Posterior vena cava (tissue), 2 donors: ENCODE measurements around the gene HSPB1. TPM values are rescaled to one million over a fixed set of nuclear protein-coding genes. Genes with fewer than 3 reads are reported as not detected.
A peak's percentile ranks its signal among the peaks of the same experiment; 100 is the strongest.
"Not testable (repeated sequence)": the region's sequence is repeated elsewhere in the genome, so short reads cannot be mapped to it uniquely, and the experiment has no call there.

Experiments used
- DNase-seq: peaks from one replicate; pipeline ENCODE4 v3.0.0-alpha.2; 2020; ENCODE audit warnings: low spot score
- intact Hi-C, 2 donors: fragments of 100-400 bp; cut with DNase I; formaldehyde crosslinking; loops; one replicate each; pipeline versions ENCODE4 v1.14.1 to v1.14.2; 2022 to 2023
- long read RNA-seq, 2 donors: library from polyadenylated mRNA; unstranded; transcript quantifications; one replicate each; pipeline ENCODE4 v2.0.0, GENCODE V29; 2020 to 2021
- total RNA-seq, 2 donors: library from RNA; stranded (reverse); fragmentation: NEBNext Ultra II Directional; extraction: Animal tissue kit (Norgen Biotek cat#: 25700); gene quantifications; one replicate each; pipeline ENCODE4 v1.2.1, GENCODE V29; 2021
- donor health status: DM: yes; HTN: yes; CAD: no.
- donor health status: DM: yes; HTN: yes; CAD: no.

The HSPB1 gene
- 1,000 to 10,000 TPM; 2,473 to 2,747 TPM for total RNA-seq
- long read RNA-seq, donor 1, transcript HSPB1-203 (2 exons, 1,455 nt) = minor isoform, 285 of 934 reads
- long read RNA-seq, donor 1, transcript HSPB1-201 (3 exons, 909 nt) = major isoform, 636 of 934 reads
- long read RNA-seq, donor 1, partial matches to known transcripts = 4 of 934 reads
- long read RNA-seq, donor 1, other reads (novel, unspliced or antisense) = 9 of 934 reads
- long read RNA-seq, donor 2, transcript HSPB1-201 (3 exons, 909 nt) = major isoform, 1,985 of 2,117 reads
- long read RNA-seq, donor 2, transcript HSPB1-203 (2 exons, 1,455 nt) = minor isoform, 75 of 2,117 reads
- long read RNA-seq, donor 2, partial matches to known transcripts = 2 of 2,117 reads
- long read RNA-seq, donor 2, other reads (novel, unspliced or antisense) = 55 of 2,117 reads

DNA sequence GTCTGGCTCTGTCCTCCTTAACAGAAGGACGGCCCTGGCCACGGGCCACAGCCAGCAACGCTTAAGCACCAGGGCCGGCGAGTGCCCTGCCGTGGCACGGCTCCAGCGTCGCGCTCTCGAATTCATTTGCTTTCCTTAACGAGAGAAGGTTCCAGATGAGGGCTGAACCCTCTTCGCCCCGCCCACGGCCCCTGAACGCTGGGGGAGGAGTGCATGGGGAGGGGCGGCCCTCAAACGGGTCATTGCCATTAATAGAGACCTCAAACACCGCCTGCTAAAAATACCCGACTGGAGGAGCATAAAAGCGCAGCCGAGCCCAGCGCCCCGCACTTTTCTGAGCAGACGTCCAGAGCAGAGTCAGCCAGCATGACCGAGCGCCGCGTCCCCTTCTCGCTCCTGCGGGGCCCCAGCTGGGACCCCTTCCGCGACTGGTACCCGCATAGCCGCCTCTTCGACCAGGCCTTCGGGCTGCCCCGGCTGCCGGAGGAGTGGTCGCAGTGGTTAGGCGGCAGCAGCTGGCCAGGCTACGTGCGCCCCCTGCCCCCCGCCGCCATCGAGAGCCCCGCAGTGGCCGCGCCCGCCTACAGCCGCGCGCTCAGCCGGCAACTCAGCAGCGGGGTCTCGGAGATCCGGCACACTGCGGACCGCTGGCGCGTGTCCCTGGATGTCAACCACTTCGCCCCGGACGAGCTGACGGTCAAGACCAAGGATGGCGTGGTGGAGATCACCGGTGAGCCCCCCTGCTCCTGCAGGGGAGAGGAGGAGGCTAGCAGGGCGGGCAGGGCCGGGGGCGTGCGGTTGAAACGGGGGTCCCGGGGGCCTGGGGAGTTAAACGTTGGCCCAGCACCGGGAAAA is at the start of gene HSPB1:
Gene HSPB1, plus strand, starts transcription at position 327 of the 855 bp plus-strand sequence. Its CDS starts 40 bp downstream, at position 367.
- intact Hi-C loops = no loop called here
- DNase-seq = peak; percentile 98

- intact Hi-C loops = no loop called here
These were observed 47.7 kb upstream of the HSPB1 start for GRCh38 chr7:76254781-76255180.

GRCh38 chr7:76257973-76258372 is 44.5 kb upstream of the HSPB1 start:
- no peak for DNase-seq
- intact Hi-C loops = no loop called here

More at GRCh38 chr7:76254781-76255180, 47.7 kb upstream of the HSPB1 start:
- no peak for DNase-seq

- DNase-seq = no peak
- intact Hi-C loops = loop anchor here in 1 of 2 donors (10.0 kb wide), 1 partner anchor 75 kb away; no protein-coding TSS in a partner anchor
These were observed 43.1 kb upstream of the HSPB1 start for GRCh38 chr7:76259124-76260093.

DNA sequence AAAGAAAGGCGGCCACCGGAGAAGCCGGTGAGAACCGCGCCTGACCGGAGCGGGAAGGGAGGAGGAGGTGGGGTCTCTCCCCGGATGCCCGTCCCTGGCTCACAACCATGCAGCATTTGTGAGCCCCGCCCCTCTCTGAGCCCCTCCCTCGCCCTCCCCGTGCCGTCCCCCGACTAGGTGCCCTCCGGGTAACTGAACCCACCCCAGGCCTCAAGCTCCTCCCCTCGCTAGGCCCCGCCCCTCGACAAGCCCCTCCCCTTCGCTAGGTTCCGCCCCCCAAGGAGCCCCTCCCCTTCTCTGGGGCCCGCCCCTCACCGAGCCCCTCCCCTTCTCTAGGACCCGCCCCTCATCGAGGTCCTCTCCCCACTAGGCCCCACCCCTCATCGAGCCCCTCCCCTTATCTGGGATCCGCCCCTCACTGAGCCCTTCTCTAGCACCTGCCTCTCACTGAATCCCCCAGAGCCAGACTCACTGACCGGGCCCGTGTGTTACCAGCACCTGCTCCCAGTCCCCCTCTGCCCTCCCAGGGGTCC is 42.2 kb upstream of the HSPB1 start:
- intact Hi-C loops = loop anchor here in 1 of 2 donors (10.0 kb wide), 1 partner anchor 75 kb away; no protein-coding TSS in a partner anchor
- no peak for DNase-seq

- intact Hi-C loops = loop anchor here in 1 of 2 donors (10.0 kb wide), 1 partner anchor 77 kb away; no protein-coding TSS in a partner anchor
- no peak for DNase-seq
These were observed 41.1 kb upstream of the HSPB1 start for GRCh38 chr7:76261329-76261728.

GRCh38 chr7:76261931-76262330 is 40.5 kb upstream of the HSPB1 start:
- no peak for DNase-seq
- intact Hi-C loops = loop anchor here in 1 of 2 donors (10.0 kb wide), 1 partner anchor 77 kb away; no protein-coding TSS in a partner anchor

DNA sequence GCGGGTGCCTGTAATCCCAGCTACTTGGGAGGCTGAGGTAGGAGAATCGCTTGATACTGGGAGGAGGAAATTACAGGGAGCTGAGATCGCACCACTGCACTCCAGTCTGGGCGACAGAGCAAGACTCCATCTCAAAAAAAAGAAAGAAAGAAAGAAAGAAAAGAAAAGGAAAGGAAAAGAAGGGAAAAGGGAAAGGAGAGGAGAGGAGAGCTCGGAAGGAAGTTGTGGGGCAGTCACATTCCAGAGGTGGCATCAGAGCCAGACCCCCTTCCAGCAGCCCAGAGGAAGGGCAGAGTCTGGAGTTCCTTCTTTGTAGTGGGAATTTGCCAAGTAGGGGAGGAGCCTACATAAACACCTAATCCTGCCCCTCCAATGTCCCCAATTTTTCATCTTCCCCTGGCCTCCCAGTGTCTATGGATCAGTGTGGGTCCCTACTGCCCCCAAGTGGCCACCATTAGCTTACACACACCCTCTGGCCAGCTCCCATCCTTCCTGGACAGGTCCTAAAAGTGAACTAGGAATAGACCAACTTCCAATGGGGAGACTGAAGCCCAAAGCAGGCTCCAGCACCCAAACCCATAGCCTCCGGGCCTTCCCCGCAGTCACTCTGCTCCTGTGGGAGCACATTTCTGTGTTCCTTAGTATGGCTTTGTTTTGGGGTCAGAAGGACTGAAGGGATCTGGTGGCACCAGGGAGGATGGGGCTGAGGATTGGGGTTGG is 39.6 kb upstream of the HSPB1 start:
- intact Hi-C loops = loop anchor here in 1 of 2 donors (10.0 kb wide), 1 partner anchor 78 kb away; no protein-coding TSS in a partner anchor
- no peak for DNase-seq

- no peak for DNase-seq
- intact Hi-C loops = loop anchor here in 1 of 2 donors (10.0 kb wide), 1 partner anchor 80 kb away; no protein-coding TSS in a partner anchor
These were observed 37.2 kb upstream of the HSPB1 start for GRCh38 chr7:76265299-76265698.

- intact Hi-C loops = loop anchor here in 1 of 2 donors (10.0 kb wide), 1 partner anchor 82 kb away; no protein-coding TSS in a partner anchor
- no peak for DNase-seq
These were observed 35.2 kb upstream of the HSPB1 start for GRCh38 chr7:76267107-76267893.

- intact Hi-C loops = loop anchor here in 1 of 2 donors (10.0 kb wide), 1 partner anchor 83 kb away; no protein-coding TSS in a partner anchor
These were observed 34.6 kb upstream of the HSPB1 start for GRCh38 chr7:76267894-76268183.

DNA sequence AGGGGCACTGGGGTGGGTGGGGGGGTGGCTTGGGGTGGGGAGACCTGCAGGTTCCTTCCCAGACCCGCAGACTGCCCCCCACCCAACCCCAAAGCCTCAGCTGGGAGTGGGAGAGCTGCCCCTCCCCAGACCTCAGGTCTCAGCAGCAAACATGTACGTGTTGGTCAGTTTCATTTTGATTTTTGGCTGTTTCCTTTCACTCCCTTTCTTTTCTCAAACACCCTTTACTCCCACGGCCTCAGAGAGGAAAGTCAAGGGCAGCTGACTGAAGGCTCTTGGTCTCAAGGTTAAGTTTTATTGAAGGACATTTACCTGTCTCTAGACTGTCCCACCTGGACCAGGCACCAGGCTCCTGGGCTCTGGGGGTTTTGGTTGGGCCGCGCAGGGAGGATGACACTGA is 34.1 kb upstream of the HSPB1 start:
- DNase-seq = no peak
- intact Hi-C loops = loop anchor here in 1 of 2 donors (10.0 kb wide), 1 partner anchor 84 kb away; no protein-coding TSS in a partner anchor

More at GRCh38 chr7:76267894-76268183, 34.6 kb upstream of the HSPB1 start:
- DNase-seq = no peak

- DNase-seq = no peak
- intact Hi-C loops = loop anchor here in 1 of 2 donors (10.0 kb wide), 1 partner anchor 85 kb away; no protein-coding TSS in a partner anchor
These were observed 32.6 kb upstream of the HSPB1 start for GRCh38 chr7:76269895-76270294.

DNA sequence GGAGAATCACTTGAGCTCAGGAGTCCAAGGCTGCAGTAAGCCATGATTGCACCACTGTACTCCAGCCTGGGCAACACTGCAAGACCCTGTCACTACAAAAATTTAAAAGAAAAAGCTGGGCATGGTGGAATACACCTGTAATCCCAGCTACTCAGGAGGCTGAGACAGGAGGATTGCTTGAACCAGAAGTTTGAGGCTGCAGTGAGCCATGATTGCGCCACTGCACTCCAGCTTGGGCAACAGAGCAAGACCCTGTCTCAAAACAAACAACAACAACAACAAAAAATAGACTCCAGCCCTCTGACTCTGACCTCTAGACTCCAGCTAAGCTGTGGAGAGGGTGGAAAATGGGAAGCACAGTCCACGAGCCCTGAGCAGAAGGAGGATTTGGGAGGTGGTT is 31.1 kb upstream of the HSPB1 start:
- intact Hi-C loops, DNase-seq: not testable (repeated sequence)

DNA sequence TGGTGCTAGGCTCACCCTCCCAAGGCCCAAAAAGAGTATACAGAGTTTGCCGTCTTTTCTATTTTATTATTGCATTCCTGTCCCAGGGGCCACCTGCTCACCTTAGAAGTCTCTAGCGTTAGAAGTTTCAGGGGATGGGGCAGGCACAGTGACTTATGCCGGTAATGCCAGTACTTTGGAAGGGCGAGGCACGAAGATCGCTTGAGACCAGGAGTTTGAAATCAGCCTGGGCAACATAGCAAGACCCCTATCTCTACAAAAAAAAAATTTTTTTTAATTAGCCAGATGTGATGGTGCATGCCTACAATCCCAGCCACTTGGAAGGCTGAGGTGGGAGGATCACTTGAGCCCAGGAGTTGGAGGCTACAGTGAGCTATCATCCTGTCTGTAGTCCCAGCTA is 30.3 kb upstream of the HSPB1 start:
- DNase-seq = no peak
- intact Hi-C loops = no loop called here

GRCh38 chr7:76272851-76273497 is 29.5 kb upstream of the HSPB1 start:
- no peak for DNase-seq
- intact Hi-C loops = no loop called here
